ENCODE measurements around the gene TMEM178A. TPM values are rescaled to one million over a fixed set of nuclear protein-coding genes. Genes with fewer than 3 reads are reported as not detected.
A peak's percentile ranks its signal among the peaks of the same experiment; 100 is the strongest.

TMEM178A gene
- polyA plus RNA-seq, 3 donors = 0.15 TPM; not detected in 2

GRCh38 chr2:39728941-39729351, 63.2 kb downstream of the TMEM178A start:
- Histone ChIP-seq H3K79me2 (ENCODE audit: insufficient read depth, low read length) (no peaks in the 10 kb centered on the region), H3K9me3 (replicated peaks in 1 of 2; ENCODE audit: control insufficient read depth in 1 of 2, insufficient read depth in 1 of 2, low read length in 2 of 2) (no peaks in the 10 kb centered on the region), H3K27me3 (ENCODE audit: control insufficient read depth in 2 of 2, insufficient read depth in 2 of 2, low read length in 2 of 2) (no peaks in the 10 kb centered on the region), H3K4me2 (replicated peaks; ENCODE audit: extremely low read depth, low read length, poor library complexity, severe bottlenecking) (no peak overlapping the region), H3K36me3 (replicated peaks in 1 of 2; ENCODE audit: control insufficient read depth in 1 of 2, insufficient read depth in 2 of 2, low read length in 2 of 2) (peaks cover 2 to 22% of the 10 kb centered on the region in 2 donors), H3K27ac (ENCODE audit: low read depth in 1 of 2, low read length in 2 of 2) (no peak overlapping the region), H3K4me3 (replicated peaks in 1 of 3; ENCODE audit: low read depth in 2 of 3, low read length in 3 of 3) (no peak overlapping the region), H3K9ac (ENCODE audit: insufficient read depth, low read length, poor library complexity, severe bottlenecking) (no peak overlapping the region), H2AFZ (ENCODE audit: insufficient read depth, low read depth, low read length, poor library complexity, severe bottlenecking) (no peak overlapping the region), H4K20me1 (ENCODE audit: insufficient read depth, low read length) (no peaks in the 10 kb centered on the region), H3K4me1 (ENCODE audit: control insufficient read depth in 1 of 2, insufficient read depth in 2 of 2, low read length in 2 of 2) (no peaks in the 10 kb centered on the region)
- peak; percentile 92 for TF ChIP-seq CTCF (IDR thresholded peaks at IDR 0.05)
- H3K9me3 Mint-ChIP-seq = peaks cover 0 to 4% (median 0%) of the 10 kb centered on the region in 7 donors
- DNase-seq = peak; percentile 6 to 16 (median 12)
- peaks cover 2% of the 10 kb centered on the region for H3K4me1 Mint-ChIP-seq
- H3K27ac Mint-ChIP-seq = no peak overlapping the region
- intact Hi-C loops (cut with micrococcal nuclease) = no loop called here
- H3K27me3 Mint-ChIP-seq (ENCODE audit: low read depth in 3 of 3) = peaks cover 0 to 4% (median 1%) of the 10 kb centered on the region in 3 donors
- no peak overlapping the region for H3K4me3 Mint-ChIP-seq
- 100% methylated on average over 2 of the region's 5 CpGs for WGBS (ENCODE audit: insufficient coverage)
- H3K36me3 Mint-ChIP-seq = peaks cover 6 to 11% of the 10 kb centered on the region in 2 donors

- Histone ChIP-seq H3K79me2 (ENCODE audit: insufficient read depth, low read length) (no peaks in the 10 kb centered on the region), H2AFZ (ENCODE audit: insufficient read depth, low read depth, low read length, poor library complexity, severe bottlenecking) (no peak overlapping the region), H3K9ac (ENCODE audit: insufficient read depth, low read length, poor library complexity, severe bottlenecking) (no peak overlapping the region), H3K36me3 (replicated peaks in 1 of 2; ENCODE audit: control insufficient read depth in 1 of 2, insufficient read depth in 2 of 2, low read length in 2 of 2) (peaks cover 6 to 36% of the 10 kb centered on the region in 2 donors), H3K4me2 (replicated peaks; ENCODE audit: extremely low read depth, low read length, poor library complexity, severe bottlenecking) (no peak overlapping the region), H3K4me1 (ENCODE audit: control insufficient read depth in 1 of 2, insufficient read depth in 2 of 2, low read length in 2 of 2) (no peaks in the 10 kb centered on the region), H3K27ac (ENCODE audit: low read depth in 1 of 2, low read length in 2 of 2) (no peak overlapping the region), H3K27me3 (ENCODE audit: control insufficient read depth in 2 of 2, insufficient read depth in 2 of 2, low read length in 2 of 2) (no peaks in the 10 kb centered on the region), H4K20me1 (ENCODE audit: insufficient read depth, low read length) (no peaks in the 10 kb centered on the region), H3K4me3 (replicated peaks in 1 of 3; ENCODE audit: low read depth in 2 of 3, low read length in 3 of 3) (no peak overlapping the region), H3K9me3 (replicated peaks in 1 of 2; ENCODE audit: control insufficient read depth in 1 of 2, insufficient read depth in 1 of 2, low read length in 2 of 2) (no peaks in the 10 kb centered on the region)
- H3K4me1 Mint-ChIP-seq = peaks cover 2% of the 10 kb centered on the region
- H3K9me3 Mint-ChIP-seq = peaks cover 0 to 4% (median 0%) of the 10 kb centered on the region in 7 donors
- peaks cover 15 to 21% of the 10 kb centered on the region in 2 donors for H3K36me3 Mint-ChIP-seq
- TF ChIP-seq CTCF (IDR thresholded peaks at IDR 0.05) = no peak
- no peak for DNase-seq
- WGBS (ENCODE audit: insufficient coverage) = 76% methylated on average over 5 of the region's 5 CpGs
- peaks cover 0 to 4% (median 1%) of the 10 kb centered on the region in 3 donors for H3K27me3 Mint-ChIP-seq (ENCODE audit: low read depth in 3 of 3)
- intact Hi-C loops (cut with micrococcal nuclease) = loop anchor here in 1 of 2 donors (10.0 kb wide), 1 partner anchor 355 kb away; no protein-coding TSS in a partner anchor
- no peak overlapping the region for H3K4me3 Mint-ChIP-seq
- no peak overlapping the region for H3K27ac Mint-ChIP-seq
These were observed 64.6 kb downstream of the TMEM178A start for GRCh38 chr2:39730276-39730675.
